Muscle of back (tissue), 11 donors: ENCODE measurements around the gene ADAMTS2. TPM values are rescaled to one million over a fixed set of nuclear protein-coding genes. Genes with fewer than 3 reads are reported as not detected.

ENCODE experiments used
- DNase-seq, 3 donors: peaks; one replicate each; pipeline versions ENCODE4 v3.0.0 to v3.0.0-alpha.2; 2013
- polyA plus RNA-seq, 10 donors: library from polyadenylated mRNA; unstranded; fragments of 120-200 nt; gene quantifications; one replicate each; pipeline ENCODE4 v1.2.1, GENCODE V29; 2013; ENCODE audit not compliant: insufficient read length in 10 of 10

Gene ADAMTS2
- polyA plus RNA-seq, 10 donors = 26.0 to 52.8 (median 42.1) TPM

DNA sequence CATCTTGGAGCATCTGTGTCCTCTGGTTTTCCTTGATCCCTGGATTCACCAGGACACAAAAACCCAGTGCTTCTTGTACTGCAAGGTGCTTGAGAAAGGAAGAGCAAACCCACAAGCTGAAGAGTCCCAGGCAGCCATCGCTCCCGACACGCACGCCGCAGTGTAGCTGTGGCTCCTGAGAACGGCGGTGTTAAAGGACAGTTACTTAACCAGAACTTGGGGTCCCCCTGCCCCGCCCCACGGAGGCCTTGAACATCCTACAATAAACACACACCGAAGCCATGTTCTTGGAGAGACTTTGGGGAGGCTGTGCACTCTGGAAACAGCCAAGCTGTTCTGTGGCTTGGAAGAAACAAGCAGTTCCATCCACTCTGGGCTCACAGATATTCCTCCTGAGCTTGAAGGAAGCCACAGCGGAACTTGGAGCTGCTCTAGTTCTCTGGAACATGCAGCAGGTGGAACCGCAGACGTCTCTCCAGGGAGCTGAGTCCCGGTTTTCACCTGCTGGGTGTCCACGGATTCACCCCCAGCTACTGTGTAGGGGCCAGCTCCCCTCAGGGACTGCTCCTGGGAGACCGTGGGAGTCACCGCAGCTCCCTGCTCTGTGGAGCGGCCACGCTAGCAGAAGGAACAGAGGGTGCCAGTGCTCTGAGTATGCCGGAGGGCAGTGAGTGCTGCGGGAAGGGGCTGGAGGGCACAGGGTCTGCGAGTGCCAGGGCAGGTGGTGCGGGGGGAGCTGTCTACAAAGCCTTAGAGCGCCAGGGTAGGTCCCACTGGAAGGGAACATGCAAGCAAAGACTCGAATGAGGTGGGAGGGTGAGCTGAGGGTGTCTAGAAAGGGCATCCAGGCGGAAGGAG is 107.3 kb downstream of the ADAMTS2 start:
- no peak for DNase-seq

DNA sequence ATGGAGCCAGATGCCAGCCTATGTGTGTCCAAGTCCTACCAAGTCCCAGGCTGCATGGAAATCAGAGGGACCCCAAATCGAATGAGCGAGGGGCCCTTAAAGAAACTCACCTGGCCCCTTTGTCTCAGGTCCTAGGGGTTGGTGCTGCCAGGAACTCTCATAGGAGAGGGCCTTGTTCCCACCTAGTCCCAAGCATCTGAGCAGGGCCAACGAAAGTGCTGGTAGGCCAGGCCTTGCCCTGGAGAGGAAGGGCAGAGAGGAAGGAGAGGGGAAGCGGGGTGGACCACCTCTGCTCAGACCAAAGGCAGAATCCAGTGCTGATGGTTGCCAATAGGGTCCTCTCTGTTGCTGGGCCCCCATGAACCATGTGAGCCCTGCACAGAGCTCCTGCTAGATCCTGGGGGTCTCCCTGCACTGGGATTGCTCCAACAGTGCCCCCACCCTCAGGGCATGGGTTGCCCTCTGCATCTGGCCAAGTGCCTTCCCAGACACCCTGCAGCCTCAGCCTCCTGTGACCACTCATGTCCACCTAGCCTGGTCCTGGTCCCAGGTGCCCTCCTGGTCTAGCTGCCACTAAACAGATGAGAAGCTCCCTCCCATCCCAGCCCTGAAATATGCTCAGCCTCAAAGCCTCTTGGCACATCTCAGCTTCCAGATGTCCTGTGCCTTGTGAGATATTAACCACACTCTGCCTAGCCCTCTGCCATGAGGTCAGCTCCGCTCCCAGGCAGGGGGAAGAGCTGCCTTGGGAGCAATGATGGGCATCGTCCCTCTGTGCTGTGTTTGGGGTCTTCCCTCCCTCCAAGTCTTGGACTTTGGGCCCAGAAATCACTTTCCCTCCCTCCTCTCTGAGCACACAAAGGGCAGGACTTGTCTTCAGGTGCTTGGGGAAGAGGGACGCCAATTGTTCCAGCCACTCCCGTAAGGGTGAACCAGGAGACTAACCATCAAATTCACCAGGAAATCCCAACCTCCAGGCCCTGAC is 109.6 kb downstream of the ADAMTS2 start:
- DNase-seq = no peak

DNA sequence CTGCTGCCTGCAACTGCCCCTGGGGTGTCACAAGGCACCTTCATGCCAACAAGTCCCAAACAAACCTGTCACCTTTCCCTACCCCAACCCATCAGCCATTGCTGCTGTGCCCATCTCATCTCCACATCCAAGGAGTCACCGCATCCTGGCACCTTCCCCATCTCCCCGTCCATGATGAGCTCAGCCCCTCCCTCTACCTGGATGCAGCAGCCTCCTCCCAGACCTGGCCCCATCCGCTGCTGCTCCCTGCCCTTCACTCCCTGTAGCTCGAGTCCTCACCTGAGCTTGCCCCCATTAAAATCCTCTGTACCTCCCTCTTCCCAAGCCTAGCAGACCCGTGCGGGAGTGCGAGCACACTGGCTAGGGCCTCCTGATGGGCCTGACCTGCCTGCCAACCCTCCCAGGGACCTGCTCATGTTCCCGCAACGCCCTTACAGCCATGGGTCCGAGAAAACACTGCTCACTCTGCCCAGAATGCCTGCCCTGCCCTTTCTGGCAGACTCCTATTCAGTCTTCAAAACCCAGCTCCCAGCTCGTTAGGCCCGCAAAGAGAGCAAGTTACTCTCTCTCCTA is 110.6 kb downstream of the ADAMTS2 start:
- no peak for DNase-seq

DNA sequence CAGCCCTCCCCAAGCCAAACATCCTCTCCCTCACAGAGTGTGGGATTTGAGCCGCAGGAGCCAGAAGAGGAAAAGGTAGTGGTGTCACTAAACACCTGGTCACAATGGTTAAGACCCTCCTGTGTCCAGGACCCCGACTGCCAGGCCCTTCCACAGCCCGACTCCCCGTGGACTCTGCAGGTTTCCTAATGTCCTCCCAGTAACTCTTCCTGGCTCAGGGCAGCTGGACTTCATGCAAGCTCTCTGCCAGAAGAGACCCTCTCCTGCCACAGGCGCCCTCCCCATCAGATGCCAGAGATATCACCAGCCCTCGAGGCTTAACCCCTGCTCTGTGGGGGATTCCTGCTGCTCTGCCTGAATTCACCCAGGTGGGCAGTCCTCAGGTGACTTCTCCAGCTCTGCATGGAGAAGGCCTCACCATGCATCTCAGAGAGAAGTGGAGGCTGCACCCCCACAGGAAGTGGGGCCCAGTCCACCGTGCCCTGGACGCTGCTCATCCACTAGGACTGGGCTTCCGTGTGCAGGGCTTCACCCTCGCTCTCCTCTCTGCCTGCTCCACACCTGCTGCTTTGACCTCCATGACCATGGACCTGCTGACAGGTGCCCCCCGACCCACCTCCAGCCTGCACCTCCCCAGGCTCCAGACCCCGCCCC is 111.2 kb downstream of the ADAMTS2 start:
- DNase-seq = no peak

GRCh38 chr5:179232091-179232735 is 113.0 kb downstream of the ADAMTS2 start:
- no peak for DNase-seq

DNA sequence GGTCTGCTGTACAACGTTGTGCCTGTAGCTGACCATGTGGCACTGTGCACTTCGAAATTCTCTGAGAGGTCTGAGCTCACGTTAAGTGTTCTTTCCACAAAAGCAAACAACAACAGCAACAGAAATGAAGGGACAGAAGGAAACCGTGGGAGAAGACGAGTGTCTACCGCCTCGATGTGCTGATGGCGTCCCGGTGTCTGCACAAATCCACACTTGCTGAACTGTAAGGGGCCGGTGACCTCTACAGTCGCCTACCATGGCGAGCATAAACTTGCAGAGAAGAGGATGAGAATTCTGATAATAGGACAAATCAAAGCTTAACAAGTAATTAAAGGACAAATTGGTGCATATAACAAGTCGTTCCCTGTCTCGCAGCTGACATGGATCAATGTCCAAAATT is 114.0 kb downstream of the ADAMTS2 start:
- DNase-seq = no peak

- DNase-seq = no peak
Measured at GRCh38 chr5:179230061-179230461, 115.2 kb downstream of the ADAMTS2 start.

- DNase-seq = no peak
Measured at GRCh38 chr5:179229331-179229831, 115.9 kb downstream of the ADAMTS2 start.

DNA sequence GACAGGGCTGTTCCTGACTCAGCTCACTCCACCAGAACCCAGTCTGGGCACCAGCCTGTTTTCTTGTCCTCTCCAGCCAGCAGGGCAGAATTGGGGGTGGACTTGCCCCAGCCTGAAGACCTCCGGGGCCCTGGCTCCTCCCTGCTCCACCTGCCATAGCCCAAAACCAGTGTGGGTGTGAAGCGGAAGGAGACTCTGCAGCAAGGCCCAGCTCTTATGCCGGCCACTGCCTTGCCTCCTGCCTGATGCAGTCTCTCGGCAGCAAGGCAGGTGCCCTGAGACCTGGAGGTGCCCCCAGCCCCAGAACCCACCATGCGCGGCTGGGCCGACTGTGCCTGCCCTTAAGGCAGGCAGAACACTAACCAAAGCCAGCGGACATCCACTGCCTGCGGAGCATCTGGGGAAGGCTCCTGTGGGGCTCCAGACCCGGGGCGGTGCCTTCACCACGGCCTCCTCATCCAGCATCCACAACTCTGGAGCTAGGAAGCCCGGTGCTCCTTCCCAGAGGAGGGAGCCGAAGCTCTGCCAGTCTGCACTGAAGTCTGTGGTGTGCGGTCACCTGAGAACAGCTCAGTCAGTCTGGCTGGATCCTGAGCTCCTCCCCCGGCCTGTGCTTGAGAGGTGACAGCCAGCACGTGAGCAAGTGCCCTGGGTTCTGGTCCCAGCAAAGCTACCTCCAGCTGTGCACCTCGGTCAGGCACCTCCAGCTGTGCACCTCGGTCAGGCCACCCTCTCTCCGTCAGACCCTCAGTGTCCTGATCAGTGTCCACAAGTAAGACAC is 116.7 kb downstream of the ADAMTS2 start:
- DNase-seq = no peak

- DNase-seq = peak in 1 of 3 donors; percentile 39
Measured at GRCh38 chr5:179227580-179228311, 117.5 kb downstream of the ADAMTS2 start.

DNA sequence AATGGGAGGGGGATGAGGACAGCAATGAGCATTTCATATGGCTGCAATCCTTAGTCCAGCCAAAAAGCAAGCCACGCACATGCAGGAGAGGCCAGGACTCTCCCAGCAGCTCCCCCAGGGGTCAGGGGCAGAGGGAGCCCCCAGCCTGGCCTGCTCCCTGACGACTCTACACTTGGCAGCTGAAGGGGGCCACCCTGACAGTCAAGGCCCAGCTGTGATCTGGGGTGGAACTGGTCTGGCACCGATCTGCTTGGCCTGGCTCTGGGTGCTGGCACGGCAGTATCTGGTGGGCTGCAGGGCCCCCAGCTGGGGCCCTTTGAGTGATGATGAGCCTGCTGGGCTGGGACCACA is 118.1 kb downstream of the ADAMTS2 start:
- DNase-seq = peak in 1 of 3 donors; percentile 58

DNA sequence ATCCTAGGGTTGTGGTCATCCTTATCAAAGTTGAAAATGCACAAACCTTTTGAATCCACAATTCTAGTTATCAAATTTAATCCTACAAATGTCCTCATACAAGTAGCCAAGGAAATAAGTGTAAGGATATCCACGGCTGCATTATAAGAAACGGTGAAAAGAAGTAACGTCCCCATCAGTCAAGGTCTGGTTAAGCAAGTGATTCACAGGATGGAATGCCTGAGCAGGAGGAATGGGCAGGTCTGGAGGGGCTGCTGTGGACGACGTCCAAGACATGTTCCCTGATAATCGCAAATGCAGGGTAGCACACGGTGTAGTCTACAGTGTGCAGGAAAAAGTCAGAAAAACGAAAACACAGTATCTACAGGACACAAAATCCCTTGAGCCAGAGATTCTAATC is 118.6 kb downstream of the ADAMTS2 start:
- DNase-seq = no peak

DNA sequence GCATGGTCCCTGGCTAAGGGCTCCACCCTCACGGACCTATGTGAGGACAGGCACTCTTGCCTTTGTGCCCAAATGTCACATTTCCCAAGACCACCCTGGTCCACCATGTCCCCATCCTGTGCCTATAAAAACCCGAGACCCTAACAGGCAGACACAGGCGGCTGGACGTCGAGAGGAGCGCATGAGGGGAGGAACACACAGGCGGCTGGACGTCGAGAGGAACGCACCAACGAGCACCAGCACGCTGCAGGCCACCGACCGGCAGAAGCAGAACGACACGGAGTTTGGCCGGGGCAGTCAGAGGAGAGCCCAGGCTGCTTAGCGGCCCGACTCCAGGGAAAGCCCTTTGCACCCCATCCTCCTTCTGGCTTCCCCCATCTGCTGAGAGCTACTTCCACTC is 119.9 kb downstream of the ADAMTS2 start:
- no peak for DNase-seq

GRCh38 chr5:179224741-179225140 is 120.5 kb downstream of the ADAMTS2 start:
- DNase-seq = no peak

DNA sequence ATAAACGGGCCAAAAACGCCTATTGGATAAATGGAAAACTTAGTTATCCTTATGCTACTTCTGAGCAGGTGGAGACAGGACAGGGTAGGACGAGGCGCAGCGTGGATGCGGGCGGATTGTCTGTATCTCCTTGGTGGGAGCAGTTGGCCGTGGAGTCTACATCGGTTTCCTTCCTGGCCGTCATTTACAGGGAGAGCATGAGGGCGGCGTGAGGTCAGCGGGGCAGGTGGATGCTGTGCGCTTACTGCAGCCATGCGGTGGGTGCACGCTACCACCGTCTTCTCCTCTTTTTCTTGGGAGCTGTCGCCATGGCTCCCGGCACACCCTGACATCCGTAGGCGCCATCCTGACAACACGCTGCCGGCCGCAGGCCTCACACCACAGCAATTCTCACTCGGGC is 121.3 kb downstream of the ADAMTS2 start:
- no peak for DNase-seq

DNA sequence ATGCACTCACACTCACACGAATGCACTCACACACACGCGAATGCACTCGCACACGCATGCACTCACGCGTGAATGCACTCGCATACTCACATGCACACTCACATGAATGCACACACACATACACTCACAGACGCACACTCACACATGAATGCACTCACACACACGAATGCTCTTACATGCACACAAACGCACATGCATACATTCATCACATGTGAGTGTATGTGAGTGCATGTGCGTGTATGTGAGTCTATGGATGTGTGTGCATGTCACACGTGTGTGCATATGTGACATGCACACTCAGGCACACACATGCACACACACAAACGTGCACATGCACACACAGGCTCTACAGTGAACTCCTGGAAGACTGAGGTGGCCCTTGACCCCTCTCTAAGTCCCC is 121.7 kb downstream of the ADAMTS2 start:
- DNase-seq = no peak

DNA sequence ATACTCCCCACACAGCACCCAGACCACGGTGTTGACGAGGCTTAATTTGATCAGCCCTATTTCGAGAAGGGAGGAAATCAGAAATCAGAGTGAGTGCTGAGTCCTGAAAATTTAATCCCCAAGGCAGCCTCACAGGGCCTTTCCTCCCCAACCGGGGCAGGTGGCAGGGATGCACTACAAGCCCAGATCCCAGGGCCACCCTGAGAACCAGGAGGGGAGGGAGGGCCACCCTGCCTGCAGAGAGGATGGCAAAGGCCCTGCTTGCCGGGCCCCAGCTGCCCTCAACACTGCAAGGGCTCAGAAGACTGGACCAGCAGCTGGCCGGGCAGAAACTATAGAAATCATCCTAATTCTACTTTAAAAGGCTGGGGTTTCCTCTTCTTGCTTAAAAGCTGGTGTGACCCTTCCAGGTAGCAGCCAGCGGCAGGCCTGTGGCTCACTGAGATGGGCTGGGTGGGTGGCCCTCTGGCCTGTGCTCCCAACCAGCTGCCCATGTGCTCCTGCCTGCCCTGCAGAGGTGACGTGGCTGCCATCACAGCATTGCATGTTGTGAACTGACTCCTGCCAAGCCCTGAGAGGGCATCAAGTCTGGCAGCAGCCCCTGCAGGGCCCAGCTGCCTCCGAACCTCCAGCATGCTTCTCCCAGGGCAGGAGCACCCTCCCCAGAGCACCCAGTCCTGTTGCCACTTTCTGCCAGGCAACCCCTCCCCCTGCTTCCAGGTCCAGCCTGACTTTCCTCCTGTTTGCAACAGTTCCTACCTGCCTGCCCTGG is 122.8 kb downstream of the ADAMTS2 start:
- no peak for DNase-seq

DNA sequence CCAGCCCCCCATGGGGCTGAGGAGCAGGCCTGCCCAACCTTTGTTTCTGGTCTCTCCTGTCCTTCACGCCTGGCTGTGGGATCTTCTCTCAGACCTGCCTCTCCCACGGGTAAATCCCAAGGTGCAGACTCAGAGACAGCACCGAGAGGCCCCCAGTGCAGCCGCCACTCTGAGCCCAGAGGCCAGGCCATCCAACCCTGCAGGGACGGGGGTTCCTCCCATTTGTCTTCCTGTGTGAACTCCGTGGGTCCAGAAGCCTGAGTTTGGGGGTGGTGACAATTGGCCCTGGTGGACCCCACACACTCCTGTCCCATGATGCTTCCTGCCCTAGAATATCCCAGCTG is 123.4 kb downstream of the ADAMTS2 start:
- DNase-seq = no peak
